H1 (cell line): ENCODE measurements around the gene SSR2. TPM values are rescaled to one million over a fixed set of nuclear protein-coding genes. Genes with fewer than 3 reads are reported as not detected.

Experiments
- CTCF ChIA-PET: fragments of 300-600 bp; sonication (Branson Sonifier 250); formaldehyde crosslinking; loops from one replicate; lab custom pipeline; 2021; ENCODE audit not compliant: partially characterized antibody; lab: Charles Lee
- POLR2A ChIA-PET: fragments of 300-600 bp; sonication (Branson Sonifier 250); formaldehyde crosslinking; loops from one replicate; lab custom pipeline; 2021; ENCODE audit warnings: inconsistent platforms; ENCODE audit not compliant: partially characterized antibody; lab: Charles Lee
- DNase-seq, 2 experiments: peaks; one replicate each; pipeline versions ENCODE4 v3.0.0 to v3.0.0-alpha.2; 2010 to 2022; ENCODE audit warnings: low spot score in 2 of 2, low read depth in 1 of 2, mixed read lengths in 1 of 2
- FAIRE-seq: peaks from 2 replicates; lab custom pipeline; 2011; peaks lifted over from hg19 to GRCh38; lab: Jason Lieb, UNC
- H2AFZ ChIP-seq: 2 replicates; pipeline ENCODE4 v1.8.1; 2012; ENCODE audit warnings: low read length, inconsistent platforms
- H2AK5ac ChIP-seq: 2 replicates; pipeline ENCODE4 v1.6.1; 2013; ENCODE audit warnings: low read depth, low read length
- H2BK120ac ChIP-seq: replicated peaks from 2 replicates; pipeline ENCODE3; 2013; ENCODE audit warnings: low read depth, low read length, inconsistent platforms
- H2BK12ac ChIP-seq: 2 replicates; pipeline ENCODE4 v1.6.1; 2013; ENCODE audit warnings: low read depth, low read length
- H2BK15ac ChIP-seq: 2 replicates; pipeline ENCODE4 v1.6.1; 2013; ENCODE audit warnings: low read length
- H2BK20ac ChIP-seq: 2 replicates; pipeline ENCODE4 v1.6.1; 2013; ENCODE audit warnings: low read length
- H2BK5ac ChIP-seq: 2 replicates; pipeline ENCODE4 v1.6.1; 2013; ENCODE audit warnings: low read depth, low read length
- H3K14ac ChIP-seq: 2 replicates; pipeline ENCODE4 v1.6.1; 2013; ENCODE audit warnings: inconsistent platforms; ENCODE audit not compliant: insufficient read length
- H3K18ac ChIP-seq: 2 replicates; pipeline ENCODE4 v1.6.1; 2013; ENCODE audit warnings: low read length; ENCODE audit errors: extremely low read depth
- H3K23ac ChIP-seq: 2 replicates; pipeline ENCODE4 v1.6.1; 2013; ENCODE audit warnings: inconsistent platforms; ENCODE audit not compliant: insufficient read length
- H3K23me2 ChIP-seq: 2 replicates; pipeline ENCODE4 v1.6.1; 2013; ENCODE audit warnings: low read depth, low read length
- H3K27ac ChIP-seq: 2 replicates; pipeline ENCODE4 v1.6.1; 2011; ENCODE audit warnings: low read depth, low read length, inconsistent platforms
- H3K27me3 ChIP-seq, 4 experiments: replicated peaks in 1 of 4; 1 replicate in 1 of 4; 2 replicates in 3 of 4; pipeline versions ENCODE4 v1.6.1 to v1.8.1; 2011 to 2013; ENCODE audit warnings: low read length in 3 of 4, mild to moderate bottlenecking in 3 of 4, inconsistent platforms in 2 of 4, mixed read lengths in 2 of 4, moderate library complexity in 1 of 4; ENCODE audit not compliant: control insufficient read depth in 3 of 4, insufficient read depth in 3 of 4; ENCODE audit errors: extremely low read depth in 1 of 4
- H3K36me3 ChIP-seq, 4 experiments: 2 replicates each; pipeline versions ENCODE4 v1.6.1 to v1.8.1; 2011 to 2013; ENCODE audit warnings: mild to moderate bottlenecking in 4 of 4, low read length in 3 of 4, moderate library complexity in 2 of 4, control low read depth in 1 of 4, inconsistent platforms in 1 of 4; ENCODE audit not compliant: insufficient read depth in 4 of 4, control insufficient read depth in 2 of 4
- H3K4ac ChIP-seq: replicated peaks from 2 replicates; pipeline ENCODE3; 2013; ENCODE audit warnings: low read length, low read depth, mixed read lengths, inconsistent platforms; ENCODE audit not compliant: insufficient read length
- H3K4me1 ChIP-seq, 4 experiments: replicated peaks in 1 of 4; 1 replicate in 1 of 4; 2 replicates in 3 of 4; pipeline versions ENCODE4 v1.6.1 to v1.8.1; 2011 to 2013; ENCODE audit warnings: low read length in 3 of 4, inconsistent platforms in 2 of 4, mixed read lengths in 1 of 4; ENCODE audit not compliant: insufficient read depth in 4 of 4, control insufficient read depth in 3 of 4
- H3K4me2 ChIP-seq, 2 experiments: 2 replicates each; pipeline versions ENCODE4 v1.6.1 to v1.8.1; 2011 to 2013; ENCODE audit warnings: low read depth in 2 of 2, low read length in 2 of 2, control low read depth in 1 of 2, inconsistent platforms in 1 of 2, mild to moderate bottlenecking in 1 of 2; ENCODE audit not compliant: insufficient read depth in 1 of 2
- H3K4me3 ChIP-seq, 4 experiments: fragments of 200-600, 300-600 bp in 1 of 4; sonication (generic), shearing (Covaris generic), sonication (Bioruptor Twin) in 1 of 4; 2 replicates each; pipeline versions ENCODE4 v1.5.1 to v1.8.1; 2011 to 2016; ENCODE audit warnings: low read length in 4 of 4, low read depth in 3 of 4, control low read depth in 2 of 4, inconsistent platforms in 2 of 4, mild to moderate bottlenecking in 2 of 4, mixed read lengths in 1 of 4, moderate library complexity in 1 of 4; ENCODE audit not compliant: insufficient read depth in 2 of 4; ENCODE audit errors: extremely low read depth in 1 of 4
- H3K56ac ChIP-seq: replicated peaks from 2 replicates; pipeline ENCODE3; 2013; ENCODE audit warnings: low read depth, mild to moderate bottlenecking, mixed read lengths, low read length, inconsistent platforms; ENCODE audit not compliant: insufficient read length
- H3K79me1 ChIP-seq: 2 replicates; pipeline ENCODE4 v1.6.1; 2013; ENCODE audit warnings: low read depth, low read length, control low read depth
- H3K79me2 ChIP-seq, 2 experiments: 2 replicates each; pipeline versions ENCODE4 v1.6.1 to v1.8.1; 2012 to 2013; ENCODE audit warnings: low read length in 2 of 2, mild to moderate bottlenecking in 2 of 2, inconsistent platforms in 1 of 2; ENCODE audit not compliant: insufficient read depth in 2 of 2, control insufficient read depth in 1 of 2
- H3K9ac ChIP-seq, 4 experiments: replicated peaks in 1 of 4; 1 replicate in 1 of 4; 2 replicates in 3 of 4; pipeline versions ENCODE4 v1.6.1 to v1.8.1; 2011 to 2013; ENCODE audit warnings: low read depth in 3 of 4, low read length in 3 of 4, control low read depth in 2 of 4, mild to moderate bottlenecking in 2 of 4, moderate library complexity in 2 of 4, inconsistent platforms in 1 of 4; ENCODE audit errors: extremely low read depth in 1 of 4
- H3K9me3 ChIP-seq, 2 experiments: 2 replicates each; pipeline versions ENCODE4 v1.6.1 to v1.8.1; 2012 to 2013; ENCODE audit warnings: mild to moderate bottlenecking in 2 of 2, moderate library complexity in 2 of 2, control low read depth in 1 of 2, inconsistent platforms in 1 of 2, low read depth in 1 of 2, low read length in 1 of 2, mixed read lengths in 1 of 2; ENCODE audit not compliant: insufficient read depth in 2 of 2
- H4K20me1 ChIP-seq, 2 experiments: replicated peaks in 1 of 2; 2 replicates each; pipeline versions ENCODE3 to v1.8.1; 2011 to 2013; ENCODE audit warnings: inconsistent platforms in 2 of 2, low read length in 2 of 2, mild to moderate bottlenecking in 1 of 2; ENCODE audit not compliant: insufficient read depth in 2 of 2, control insufficient read depth in 1 of 2
- H4K5ac ChIP-seq: 2 replicates; pipeline ENCODE4 v1.6.1; 2013; ENCODE audit warnings: low read length, low read depth, mixed read lengths, inconsistent platforms; ENCODE audit not compliant: insufficient read length
- H4K8ac ChIP-seq: 2 replicates; pipeline ENCODE4 v1.8.0; 2013; ENCODE audit warnings: mild to moderate bottlenecking, moderate library complexity, low read length, inconsistent platforms; ENCODE audit not compliant: insufficient read depth; ENCODE audit errors: extremely low read depth
- H4K91ac ChIP-seq: replicated peaks from 2 replicates; pipeline ENCODE3; 2013; ENCODE audit warnings: low read length, mixed read lengths, inconsistent platforms; ENCODE audit not compliant: insufficient read length
- BACH1 ChIP-seq: IDR thresholded peaks from 2 replicates; pipeline ENCODE4 v1.6.1; 2012; ENCODE audit warnings: low read length, improper control_type of control experiment
- CTCF ChIP-seq, 3 experiments: IDR thresholded peaks; 1 replicate in 2 of 3; 2 replicates in 1 of 3; pipeline versions ENCODE4 v1.5.1 to v1.6.1; 2011; ENCODE audit warnings: low read length in 3 of 3, mild to moderate bottlenecking in 3 of 3, inconsistent platforms in 2 of 3, low read depth in 1 of 3, moderate library complexity in 1 of 3; ENCODE audit not compliant: insufficient read depth in 1 of 3; ENCODE audit errors: control extremely low read depth in 1 of 3
- EP300 ChIP-seq, 2 experiments: IDR thresholded peaks; 1 replicate in 1 of 2; 2 replicates in 1 of 2; pipeline ENCODE4 v1.6.1; 2011 to 2012; ENCODE audit warnings: low read depth in 2 of 2, low read length in 2 of 2, mild to moderate bottlenecking in 2 of 2, borderline replicate concordance in 1 of 2, inconsistent platforms in 1 of 2, moderate library complexity in 1 of 2
- GABPA ChIP-seq: IDR thresholded peaks from 2 replicates; pipeline ENCODE4 v1.6.1; 2011; ENCODE audit warnings: mild to moderate bottlenecking, low read length, moderate library complexity, borderline replicate concordance; ENCODE audit not compliant: insufficient read depth
- MAFK ChIP-seq: IDR thresholded peaks from 2 replicates; pipeline ENCODE4 v1.6.1; 2012; ENCODE audit warnings: low read depth, mild to moderate bottlenecking, improper control_type of control experiment, low read length
- NRF1 ChIP-seq: IDR thresholded peaks from 2 replicates; pipeline ENCODE4 v1.6.1; 2011; ENCODE audit warnings: mild to moderate bottlenecking, low read depth, low read length, improper control_type of control experiment
- SP1 ChIP-seq: IDR thresholded peaks from 2 replicates; pipeline ENCODE4 v1.6.1; 2011; ENCODE audit warnings: low read depth, low read length
- SP2 ChIP-seq: IDR thresholded peaks from 2 replicates; pipeline ENCODE4 v1.6.1; 2012; ENCODE audit warnings: mild to moderate bottlenecking, low read length, inconsistent platforms
- SUZ12 ChIP-seq: fragments of 200-600 bp; sonication (generic); IDR thresholded peaks from 2 replicates; pipeline ENCODE4 v1.6.1; 2012; ENCODE audit warnings: mild to moderate bottlenecking, inconsistent platforms, low read length, moderate library complexity, mixed read lengths
- TAF7 ChIP-seq: optimal IDR thresholded peaks from 2 replicates; pipeline ENCODE3; 2011; ENCODE audit warnings: low read depth, mild to moderate bottlenecking, inconsistent platforms, low read length, moderate library complexity, borderline replicate concordance
- YY1 ChIP-seq: IDR thresholded peaks from 2 replicates; pipeline ENCODE4 v1.6.1; 2011; ENCODE audit warnings: low read depth, mild to moderate bottlenecking, low read length
- WGBS, 2 experiments: shearing (Covaris generic) in 1 of 2; methylation state at CpG; one replicate each; pipeline versions ENCODE4 v1.1.6 to v1.1.7; 2013 to 2015; ENCODE audit warnings: low lambda C conversion rate in 2 of 2, mixed read lengths in 2 of 2, inconsistent platforms in 1 of 2, low coverage in 1 of 2, missing lambda C conversion rate in 1 of 2; ENCODE audit not compliant: insufficient replicate concordance in 2 of 2, insufficient coverage in 1 of 2, insufficient read length in 1 of 2; ENCODE audit errors: extremely low coverage in 1 of 2, missing lambda C conversion rate in 1 of 2; 5-methylcytosine and 5-hydroxymethylcytosine counted together
- polyA plus RNA-seq, 7 experiments: library from polyadenylated mRNA; depleted of rRNA in 3 of 7; stranded (reverse) in 5 of 7; unstranded in 2 of 7; fragments of >200 nt in 5 of 7; fragments of 200-250 nt in 2 of 7; gene quantifications; 1 replicate in 5 of 7; 2 replicates in 1 of 7; 4 replicates in 1 of 7; pipeline versions ENCODE4 v1.2.1 to v1.2.3, GENCODE V29; 2011 to 2013; ENCODE audit warnings: missing spikeins in 2 of 7, mixed read lengths in 2 of 7
- total RNA-seq: library from RNA; stranded (reverse); fragmentation: NEBNext Ultra II Directional; extraction: Animal tissue kit (Norgen Biotek cat#: 25700); gene quantifications from 2 replicates; pipeline ENCODE4 v1.2.1, GENCODE V29; 2021

The SSR2 gene
- total and polyA plus RNA-seq, 2 of the 8 experiments (the other 6 are each of a cell fraction or from before 2014, with no cell fraction given) = 190 to 648 TPM

GRCh38 chr1:155973723-155974122, 47.0 kb downstream of the SSR2 start:
- no peaks in the 10 kb centered on the region for H3K9me3 ChIP-seq
- H4K20me1 ChIP-seq = peaks cover 26 to 33% of the 10 kb centered on the region in 2 experiments
- no peak overlapping the region for H2AK5ac ChIP-seq
- no peak overlapping the region for H2BK120ac ChIP-seq
- ChIA-PET POLR2A (interaction anchor here (1.2 to 16.7 kb wide), 7 partner anchors 10 to 61 kb away, joined by 3 to 282 read pairs (median 5); partner anchors contain the start of genes ARHGEF2, KHDC4 and RXFP4), CTCF (interaction anchor here (0.6 to 9.6 kb wide), 14 partner anchors 6 to 412 kb away, joined by 3 to 126 read pairs (median 5); no protein-coding TSS in a partner anchor)
- no peak overlapping the region for H3K4ac ChIP-seq
- H3K23me2 ChIP-seq = peaks cover 18% of the 10 kb centered on the region
- no peak overlapping the region for H3K18ac ChIP-seq
- H4K5ac ChIP-seq = no peak overlapping the region
- H2BK15ac ChIP-seq = no peak overlapping the region
- no peak overlapping the region for H2BK12ac ChIP-seq
- H3K56ac ChIP-seq = no peak overlapping the region
- no peaks in the 10 kb centered on the region for H3K27me3 ChIP-seq
- H3K23ac ChIP-seq = no peak overlapping the region
- H3K36me3 ChIP-seq = peaks cover 0 to 8% (median 4%) of the 10 kb centered on the region in 4 experiments; a peak in 4 of 8 replicates
- H3K4me3 ChIP-seq = no peak overlapping the region
- H4K8ac ChIP-seq = no peak overlapping the region
- peaks cover 42 to 89% of the 10 kb centered on the region in 2 experiments for H3K79me2 ChIP-seq
- no peak overlapping the region for H2AFZ ChIP-seq
- DNase-seq (no peak), FAIRE-seq (no peak)
- no peak overlapping the region for H2BK20ac ChIP-seq
- no peak overlapping the region for H4K91ac ChIP-seq
- WGBS, 2 experiments = 82% methylated on average over 2 of the region's 3 CpGs; no CpG with 5 or more reads in 1 of the 2 experiments
- H3K79me1 ChIP-seq = peaks cover 40% of the 10 kb centered on the region
- H3K14ac ChIP-seq = no peak overlapping the region
- H3K4me1 ChIP-seq = peaks cover 15 to 40% (median 27%) of the 10 kb centered on the region in 4 experiments
- no peak overlapping the region for H3K9ac ChIP-seq
- no peak overlapping the region for H3K27ac ChIP-seq
- H2BK5ac ChIP-seq = no peak overlapping the region
- no peak overlapping the region for H3K4me2 ChIP-seq
- TF ChIP-seq SP1 (no peak), BACH1 (no peak), CTCF (IDR thresholded peaks at IDR 0.05; ENCODE audit: control extremely low read depth in 1 of 3, insufficient read depth in 1 of 3, low read depth in 1 of 3, low read length in 3 of 3) (no peak), SP2 (no peak), YY1 (no peak), NRF1 (no peak), SUZ12 (no peak), EP300 (IDR thresholded peaks at IDR 0.05; ENCODE audit: borderline replicate concordance in 1 of 2, low read depth in 2 of 2, low read length in 2 of 2) (no peak), GABPA (no peak), TAF7 (no peak), MAFK (no peak)
